Ovary (tissue), 3 donors: Measurements from ENCODE around the gene SPINK9.

Source experiments
- CTCF ChIP-seq, 3 donors: fragments of 450-650 bp in 2 of 3; fragments of 200-600 bp in 1 of 3; IDR thresholded peaks; one replicate each; pipeline versions ENCODE4 v1.5.1 to v1.8.0; 2016 to 2022; ENCODE audit warnings: antibody characterized with exemption in 3 of 3, mild to moderate bottlenecking in 1 of 3
- EP300 ChIP-seq: sonication (generic); formaldehyde crosslinking; IDR thresholded peaks from one replicate; pipeline ENCODE4 v1.6.1; 2017; ENCODE audit warnings: antibody characterized with exemption
- POLR2A ChIP-seq: fragments of 450-650 bp; IDR thresholded peaks from one replicate; pipeline ENCODE4 v1.6.1; 2017; ENCODE audit warnings: antibody characterized with exemption, mild to moderate bottlenecking, moderate library complexity
- donor health status: DM: no; HTN: no; CAD: no.

- TF ChIP-seq EP300: no peak
- TF ChIP-seq POLR2A: no peak
- no peak for TF ChIP-seq CTCF (IDR thresholded peaks at IDR 0.05)
Observed at GRCh38 chr5:148347706-148348105, 12.3 kb downstream of the SPINK9 start.
